Measurements from ENCODE around the gene C11orf42. TPM values are rescaled to one million over a fixed set of nuclear protein-coding genes. Genes with fewer than 3 reads are reported as not detected.

Gene C11orf42
- total and polyA plus RNA-seq, 4 donors = not detected

GRCh38 chr11:6238902-6239301, 33.5 kb downstream of the C11orf42 start, which contains the start of gene CNGA4:
TSS of gene CNGA4 (plus strand) at chr11:6239089. CDS start at chr11:6239207, 118 bp downstream.
- WGBS = 91% methylated on average over 1 of the region's 1 CpG
- no peak for DNase-seq (ENCODE audit: low spot score)
- H3K9me3 ChIP-seq (ENCODE audit: control insufficient read depth in 4 of 4, low read length in 3 of 4) = no peaks in the 10 kb centered on the region

DNA sequence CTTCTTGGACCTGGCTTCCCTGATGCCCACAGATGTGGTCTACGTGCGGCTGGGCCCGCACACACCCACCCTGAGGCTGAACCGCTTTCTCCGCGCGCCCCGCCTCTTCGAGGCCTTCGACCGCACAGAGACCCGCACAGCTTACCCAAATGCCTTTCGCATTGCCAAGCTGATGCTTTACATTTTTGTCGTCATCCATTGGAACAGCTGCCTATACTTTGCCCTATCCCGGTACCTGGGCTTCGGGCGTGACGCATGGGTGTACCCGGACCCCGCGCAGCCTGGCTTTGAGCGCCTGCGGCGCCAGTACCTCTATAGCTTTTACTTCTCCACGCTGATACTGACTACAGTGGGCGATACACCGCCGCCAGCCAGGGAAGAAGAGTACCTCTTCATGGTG, 34.8 kb downstream of the C11orf42 start:
- Histone ChIP-seq H3K36me3 (ENCODE audit: control insufficient read depth in 4 of 4, insufficient read depth in 3 of 4, low read depth in 1 of 4, low read length in 3 of 4) (no peaks in the 10 kb centered on the region), H3K9me3 (ENCODE audit: control insufficient read depth in 4 of 4, low read length in 3 of 4) (no peaks in the 10 kb centered on the region), H3K27me3 (ENCODE audit: control insufficient read depth in 4 of 4, insufficient read depth in 4 of 4, low read length in 3 of 4) (no peaks in the 10 kb centered on the region), H3K4me3 (ENCODE audit: low read depth in 1 of 3, low read length in 3 of 3) (no peak overlapping the region), H3K27ac (ENCODE audit: low read depth in 1 of 2, low read length in 2 of 2) (no peak overlapping the region), H3K9ac (ENCODE audit: low read depth in 1 of 2, low read length in 2 of 2) (no peak overlapping the region), H3K4me1 (ENCODE audit: control insufficient read depth in 4 of 4, insufficient read depth in 4 of 4, low read length in 3 of 4) (peaks cover 0 to 3% (median 2%) of the 10 kb centered on the region in 4 donors)
- WGBS = 95% methylated on average over 28 of the region's 28 CpGs
- no peak for DNase-seq (ENCODE audit: low spot score)
- TF ChIP-seq TAF1 (conservative IDR thresholded peaks at IDR 0.05) = no peak
- TF ChIP-seq FOXA2 (IDR thresholded peaks at IDR 0.05) = no peak
- TF ChIP-seq, protein P1, sequence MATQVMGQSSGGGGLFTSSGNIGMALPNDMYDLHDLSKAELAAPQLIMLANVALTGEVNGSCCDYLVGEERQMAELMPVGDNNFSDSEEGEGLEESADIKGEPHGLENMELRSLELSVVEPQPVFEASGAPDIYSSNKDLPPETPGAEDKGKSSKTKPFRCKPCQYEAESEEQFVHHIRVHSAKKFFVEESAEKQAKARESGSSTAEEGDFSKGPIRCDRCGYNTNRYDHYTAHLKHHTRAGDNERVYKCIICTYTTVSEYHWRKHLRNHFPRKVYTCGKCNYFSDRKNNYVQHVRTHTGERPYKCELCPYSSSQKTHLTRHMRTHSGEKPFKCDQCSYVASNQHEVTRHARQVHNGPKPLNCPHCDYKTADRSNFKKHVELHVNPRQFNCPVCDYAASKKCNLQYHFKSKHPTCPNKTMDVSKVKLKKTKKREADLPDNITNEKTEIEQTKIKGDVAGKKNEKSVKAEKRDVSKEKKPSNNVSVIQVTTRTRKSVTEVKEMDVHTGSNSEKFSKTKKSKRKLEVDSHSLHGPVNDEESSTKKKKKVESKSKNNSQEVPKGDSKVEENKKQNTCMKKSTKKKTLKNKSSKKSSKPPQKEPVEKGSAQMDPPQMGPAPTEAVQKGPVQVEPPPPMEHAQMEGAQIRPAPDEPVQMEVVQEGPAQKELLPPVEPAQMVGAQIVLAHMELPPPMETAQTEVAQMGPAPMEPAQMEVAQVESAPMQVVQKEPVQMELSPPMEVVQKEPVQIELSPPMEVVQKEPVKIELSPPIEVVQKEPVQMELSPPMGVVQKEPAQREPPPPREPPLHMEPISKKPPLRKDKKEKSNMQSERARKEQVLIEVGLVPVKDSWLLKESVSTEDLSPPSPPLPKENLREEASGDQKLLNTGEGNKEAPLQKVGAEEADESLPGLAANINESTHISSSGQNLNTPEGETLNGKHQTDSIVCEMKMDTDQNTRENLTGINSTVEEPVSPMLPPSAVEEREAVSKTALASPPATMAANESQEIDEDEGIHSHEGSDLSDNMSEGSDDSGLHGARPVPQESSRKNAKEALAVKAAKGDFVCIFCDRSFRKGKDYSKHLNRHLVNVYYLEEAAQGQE (IDR thresholded peaks at IDR 0.05) = no peak
- TF ChIP-seq, protein P2, sequence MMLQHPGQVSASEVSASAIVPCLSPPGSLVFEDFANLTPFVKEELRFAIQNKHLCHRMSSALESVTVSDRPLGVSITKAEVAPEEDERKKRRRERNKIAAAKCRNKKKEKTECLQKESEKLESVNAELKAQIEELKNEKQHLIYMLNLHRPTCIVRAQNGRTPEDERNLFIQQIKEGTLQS (IDR thresholded peaks at IDR 0.05) = no peak
- TF ChIP-seq EGR1 (IDR thresholded peaks at IDR 0.05; ENCODE audit: low read depth in 2 of 2) = no peak
- no peak for TF ChIP-seq SP1 (IDR thresholded peaks at IDR 0.05)
- no peak for TF ChIP-seq RXRA (IDR thresholded peaks at IDR 0.05)
- TF ChIP-seq JUND (IDR thresholded peaks at IDR 0.05) = no peak
- TF ChIP-seq, protein P3, sequence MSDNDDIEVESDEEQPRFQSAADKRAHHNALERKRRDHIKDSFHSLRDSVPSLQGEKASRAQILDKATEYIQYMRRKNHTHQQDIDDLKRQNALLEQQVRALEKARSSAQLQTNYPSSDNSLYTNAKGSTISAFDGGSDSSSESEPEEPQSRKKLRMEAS (IDR thresholded peaks at IDR 0.05) = no peak
- TF ChIP-seq, protein P4, sequence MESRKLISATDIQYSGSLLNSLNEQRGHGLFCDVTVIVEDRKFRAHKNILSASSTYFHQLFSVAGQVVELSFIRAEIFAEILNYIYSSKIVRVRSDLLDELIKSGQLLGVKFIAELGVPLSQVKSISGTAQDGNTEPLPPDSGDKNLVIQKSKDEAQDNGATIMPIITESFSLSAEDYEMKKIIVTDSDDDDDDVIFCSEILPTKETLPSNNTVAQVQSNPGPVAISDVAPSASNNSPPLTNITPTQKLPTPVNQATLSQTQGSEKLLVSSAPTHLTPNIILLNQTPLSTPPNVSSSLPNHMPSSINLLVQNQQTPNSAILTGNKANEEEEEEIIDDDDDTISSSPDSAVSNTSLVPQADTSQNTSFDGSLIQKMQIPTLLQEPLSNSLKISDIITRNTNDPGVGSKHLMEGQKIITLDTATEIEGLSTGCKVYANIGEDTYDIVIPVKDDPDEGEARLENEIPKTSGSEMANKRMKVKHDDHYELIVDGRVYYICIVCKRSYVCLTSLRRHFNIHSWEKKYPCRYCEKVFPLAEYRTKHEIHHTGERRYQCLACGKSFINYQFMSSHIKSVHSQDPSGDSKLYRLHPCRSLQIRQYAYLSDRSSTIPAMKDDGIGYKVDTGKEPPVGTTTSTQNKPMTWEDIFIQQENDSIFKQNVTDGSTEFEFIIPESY (IDR thresholded peaks at IDR 0.05) = no peak
- TF ChIP-seq NR2F2 (IDR thresholded peaks at IDR 0.05) = no peak
- TF ChIP-seq, protein P5, sequence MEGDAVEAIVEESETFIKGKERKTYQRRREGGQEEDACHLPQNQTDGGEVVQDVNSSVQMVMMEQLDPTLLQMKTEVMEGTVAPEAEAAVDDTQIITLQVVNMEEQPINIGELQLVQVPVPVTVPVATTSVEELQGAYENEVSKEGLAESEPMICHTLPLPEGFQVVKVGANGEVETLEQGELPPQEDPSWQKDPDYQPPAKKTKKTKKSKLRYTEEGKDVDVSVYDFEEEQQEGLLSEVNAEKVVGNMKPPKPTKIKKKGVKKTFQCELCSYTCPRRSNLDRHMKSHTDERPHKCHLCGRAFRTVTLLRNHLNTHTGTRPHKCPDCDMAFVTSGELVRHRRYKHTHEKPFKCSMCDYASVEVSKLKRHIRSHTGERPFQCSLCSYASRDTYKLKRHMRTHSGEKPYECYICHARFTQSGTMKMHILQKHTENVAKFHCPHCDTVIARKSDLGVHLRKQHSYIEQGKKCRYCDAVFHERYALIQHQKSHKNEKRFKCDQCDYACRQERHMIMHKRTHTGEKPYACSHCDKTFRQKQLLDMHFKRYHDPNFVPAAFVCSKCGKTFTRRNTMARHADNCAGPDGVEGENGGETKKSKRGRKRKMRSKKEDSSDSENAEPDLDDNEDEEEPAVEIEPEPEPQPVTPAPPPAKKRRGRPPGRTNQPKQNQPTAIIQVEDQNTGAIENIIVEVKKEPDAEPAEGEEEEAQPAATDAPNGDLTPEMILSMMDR (IDR thresholded peaks at IDR 0.05; ENCODE audit: low read depth, low read length, missing input control) = no peak

More at GRCh38 chr11:6238902-6239301, 33.5 kb downstream of the C11orf42 start, which contains the start of gene CNGA4:
- peaks cover 0 to 7% (median 4%) of the 10 kb centered on the region in 4 donors for H3K4me1 ChIP-seq (ENCODE audit: control insufficient read depth in 4 of 4, insufficient read depth in 4 of 4, low read length in 3 of 4)
- no peak for TF ChIP-seq YY1 (IDR thresholded peaks at IDR 0.05)
- TF ChIP-seq EGR1 (IDR thresholded peaks at IDR 0.05; ENCODE audit: low read depth in 2 of 2) = no peak
- no peak for TF ChIP-seq JUND (IDR thresholded peaks at IDR 0.05)
- no peaks in the 10 kb centered on the region for H3K27me3 ChIP-seq (ENCODE audit: control insufficient read depth in 4 of 4, insufficient read depth in 4 of 4, low read length in 3 of 4)
- H3K9ac ChIP-seq (ENCODE audit: low read depth in 1 of 2, low read length in 2 of 2) = no peak within 1 kb of the TSS
- no peak within 1 kb of the TSS for H3K4me3 ChIP-seq (ENCODE audit: low read depth in 1 of 3, low read length in 3 of 3)
- H3K27ac ChIP-seq (ENCODE audit: low read depth in 1 of 2, low read length in 2 of 2) = no peak within 1 kb of the TSS
- no peaks in the 10 kb centered on the region for H3K36me3 ChIP-seq (ENCODE audit: control insufficient read depth in 4 of 4, insufficient read depth in 3 of 4, low read depth in 1 of 4, low read length in 3 of 4)
